Measurements from ENCODE around the gene SLC44A1.

SLC44A1 gene

DNA sequence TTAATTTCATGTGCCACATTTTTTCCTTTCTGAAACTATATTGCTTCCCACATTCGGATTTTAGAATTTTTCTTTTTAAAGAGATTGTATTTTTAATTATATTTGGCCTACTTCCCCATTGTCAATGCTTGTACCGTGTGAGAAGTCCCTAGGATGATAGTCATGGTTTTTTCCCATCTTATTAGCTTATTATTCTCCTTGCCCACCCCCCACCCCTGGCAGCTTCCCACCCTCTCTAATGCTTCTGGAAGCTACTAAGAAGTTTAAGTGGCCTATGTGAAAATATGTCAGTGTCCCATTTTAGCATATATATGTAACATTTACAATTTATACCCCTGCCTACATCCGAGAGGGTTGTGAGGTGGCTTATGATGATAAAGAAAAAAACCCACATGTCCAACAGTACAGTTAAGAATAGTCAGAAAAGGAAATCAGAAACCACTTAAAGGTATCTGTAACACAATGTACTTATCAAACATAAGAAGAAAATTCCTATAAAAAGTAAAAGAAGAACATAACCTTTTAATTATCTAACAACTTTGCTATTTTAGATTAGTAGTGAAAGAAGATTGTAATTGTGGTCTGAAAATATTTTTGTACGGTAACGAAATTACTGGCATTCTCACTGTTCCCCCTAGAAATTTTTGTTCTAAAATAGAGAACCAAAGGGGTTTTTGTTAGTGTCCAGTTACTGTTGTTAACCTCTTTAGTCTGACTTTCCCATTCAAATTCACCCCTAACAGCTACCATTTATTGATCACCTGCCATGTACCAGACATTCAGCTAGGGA, 62.1 kb downstream of the SLC44A1 start:
- DNase-seq = no peak

DNA sequence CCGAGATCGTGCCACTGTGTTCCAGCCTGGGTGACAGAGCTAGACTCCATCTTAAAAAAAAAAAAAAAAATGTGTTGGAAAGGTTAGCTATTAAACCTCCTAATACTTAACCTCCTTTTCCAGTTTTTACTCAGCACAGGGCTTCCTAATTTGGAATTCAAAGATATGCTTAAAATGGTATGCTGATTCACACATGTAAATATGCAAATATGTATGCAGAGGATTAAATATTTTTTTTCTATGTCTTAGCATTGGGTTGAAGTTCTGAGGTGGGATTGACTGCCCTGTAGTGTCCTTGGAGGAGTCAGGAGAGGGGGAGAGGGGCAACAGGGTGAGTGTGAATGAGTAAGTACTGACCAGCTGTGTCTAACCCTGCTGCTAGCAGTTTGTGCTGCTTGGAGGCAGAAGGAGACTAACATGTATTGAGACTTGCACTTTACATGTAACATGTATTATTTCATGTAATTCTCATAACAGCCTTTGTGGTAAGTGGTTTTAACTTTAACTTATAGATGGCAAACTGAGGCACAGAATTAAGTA, 63.2 kb downstream of the SLC44A1 start:
- no peak for DNase-seq

DNA sequence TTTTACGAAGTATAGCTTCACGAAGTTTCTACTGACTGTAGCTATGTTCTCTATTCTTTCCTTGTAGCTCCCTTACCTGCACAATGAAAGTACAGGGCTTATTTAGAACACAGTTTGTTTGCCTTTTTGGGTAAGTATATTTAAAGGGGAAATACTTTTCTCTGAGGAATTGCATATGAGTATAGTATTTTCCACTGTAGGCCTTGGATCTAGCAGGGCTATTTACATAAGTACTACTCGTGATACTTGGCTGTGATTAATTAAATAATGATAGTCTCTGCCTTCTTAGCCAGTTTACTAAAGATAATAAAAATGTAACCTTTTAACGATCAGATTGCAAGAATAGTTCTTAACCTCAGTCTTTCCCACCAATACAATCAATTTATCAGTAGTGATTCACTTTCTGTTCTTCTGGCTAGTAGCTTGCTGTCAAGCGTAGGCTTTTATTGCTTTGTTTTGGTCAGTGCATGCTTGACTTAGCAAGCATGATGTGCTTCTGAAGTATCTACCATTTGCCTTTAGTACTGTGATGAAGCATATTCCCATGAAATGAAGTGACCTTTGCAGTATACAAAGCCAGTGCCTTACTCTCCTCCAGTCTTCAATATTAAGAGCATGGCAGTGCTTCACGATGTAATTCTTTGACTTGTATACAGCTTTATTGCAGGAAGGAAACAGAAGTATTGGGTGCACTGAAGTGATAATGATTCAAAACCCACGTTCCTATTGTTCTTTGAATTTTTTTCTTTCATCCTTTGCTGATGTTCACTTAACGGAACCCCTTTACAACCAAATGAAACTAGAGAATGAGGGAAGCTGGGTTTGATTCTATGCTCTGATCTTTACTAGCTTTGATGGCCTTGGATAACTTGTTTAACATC, 64.2 kb downstream of the SLC44A1 start:
- no peak for DNase-seq

- peak; percentile 29 for DNase-seq
These were observed 65.1 kb downstream of the SLC44A1 start for GRCh38 chr9:105309531-105309931.

- no peak for DNase-seq
These were observed 66.9 kb downstream of the SLC44A1 start for GRCh38 chr9:105311306-105311705.

DNA sequence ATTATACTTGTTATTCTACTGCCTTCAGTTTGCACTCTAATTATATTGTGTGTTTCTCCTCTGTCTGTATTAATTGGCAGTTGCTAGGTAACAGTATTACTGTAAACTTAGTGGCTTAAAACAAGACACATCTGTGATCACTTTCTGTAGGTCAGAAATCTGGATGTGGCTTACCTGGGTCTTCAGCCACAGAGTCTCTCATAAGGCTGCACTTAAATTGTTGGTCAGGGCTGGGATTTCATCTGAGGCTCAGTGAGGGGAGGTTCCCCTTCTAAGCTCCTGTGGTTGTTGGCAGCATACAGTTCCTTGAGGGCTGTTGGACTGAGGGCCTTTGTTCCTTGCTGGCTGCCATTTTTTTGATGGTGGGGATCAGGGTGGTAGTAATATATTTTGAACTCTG, 68.8 kb downstream of the SLC44A1 start:
- no peak for DNase-seq

GRCh38 chr9:105316703-105317102, 72.3 kb downstream of the SLC44A1 start:
- no peak for DNase-seq

- DNase-seq = no peak
These were observed 74.3 kb downstream of the SLC44A1 start for GRCh38 chr9:105318729-105319191.

DNA sequence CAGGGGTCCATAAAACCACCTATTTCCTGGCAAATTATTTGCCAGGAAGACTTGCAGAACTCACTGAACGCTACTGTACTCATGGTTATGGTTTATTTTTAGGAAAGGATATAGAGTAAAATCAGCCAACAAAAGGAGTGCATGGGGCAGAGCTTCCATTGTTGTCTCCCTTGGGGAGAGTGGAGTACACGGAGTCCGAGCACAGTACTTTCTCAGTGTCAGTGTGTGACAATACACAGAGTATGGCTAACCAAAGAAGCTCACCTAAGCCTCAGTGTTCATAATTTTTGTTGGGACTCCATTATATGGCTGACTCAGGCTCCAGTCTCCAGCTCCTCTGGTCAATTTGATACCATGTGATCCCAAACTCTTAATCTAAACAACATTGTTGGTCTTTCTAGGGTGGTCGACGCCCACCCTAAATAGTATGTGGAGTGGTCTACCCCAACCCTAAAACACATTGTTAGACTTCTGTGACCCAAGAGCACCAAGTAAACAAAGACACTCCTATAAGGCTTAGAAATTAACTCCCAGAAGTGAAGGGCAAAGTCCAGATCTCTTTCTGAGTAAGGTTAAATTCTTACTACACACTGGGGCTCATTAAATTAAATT, 74.9 kb downstream of the SLC44A1 start:
- DNase-seq = no peak

- no peak for DNase-seq
These were observed 76.1 kb downstream of the SLC44A1 start for GRCh38 chr9:105320568-105320967.

GRCh38 chr9:105328296-105328695, 83.8 kb downstream of the SLC44A1 start:
- no peak for DNase-seq

DNA sequence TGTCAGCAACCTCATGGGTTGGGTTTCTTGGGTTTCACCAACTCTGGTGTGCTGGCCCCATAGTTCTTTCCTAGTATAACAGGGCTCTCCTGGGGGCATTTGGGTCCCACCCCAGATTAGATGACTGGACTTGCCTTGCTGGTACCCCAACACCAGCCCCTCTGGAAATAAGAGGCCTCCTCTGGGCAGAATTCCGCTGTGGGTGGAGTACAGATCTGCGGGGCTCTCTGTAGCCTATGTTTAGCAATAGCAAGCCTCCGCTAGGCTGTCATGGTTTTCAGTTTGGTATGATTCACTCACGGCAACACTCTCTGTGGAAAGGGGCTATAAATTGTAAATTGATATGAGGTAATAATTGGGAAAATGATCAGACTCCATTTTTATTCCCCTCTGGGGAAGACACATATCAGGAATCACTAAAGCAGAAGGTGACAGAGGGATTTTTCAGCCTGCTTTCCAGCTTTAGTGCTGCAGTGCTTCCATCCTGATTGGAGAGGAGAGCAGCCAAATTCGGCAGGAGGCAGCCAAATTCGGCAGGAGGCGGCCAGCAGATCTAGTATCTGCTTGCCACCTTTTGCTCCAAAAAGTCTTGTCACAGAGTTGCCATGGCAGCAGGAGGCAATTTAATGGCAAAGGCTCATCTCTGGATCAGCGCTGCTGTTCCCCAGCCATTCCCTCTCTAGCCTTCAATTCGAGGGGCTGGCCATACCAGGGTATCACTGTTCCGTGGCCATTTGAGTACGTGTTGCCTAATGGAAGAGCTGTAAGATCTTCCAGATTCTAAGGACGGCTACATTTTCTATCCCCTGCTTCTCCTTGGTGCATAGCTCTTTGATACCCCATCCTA, 84.6 kb downstream of the SLC44A1 start:
- no peak for DNase-seq

DNA sequence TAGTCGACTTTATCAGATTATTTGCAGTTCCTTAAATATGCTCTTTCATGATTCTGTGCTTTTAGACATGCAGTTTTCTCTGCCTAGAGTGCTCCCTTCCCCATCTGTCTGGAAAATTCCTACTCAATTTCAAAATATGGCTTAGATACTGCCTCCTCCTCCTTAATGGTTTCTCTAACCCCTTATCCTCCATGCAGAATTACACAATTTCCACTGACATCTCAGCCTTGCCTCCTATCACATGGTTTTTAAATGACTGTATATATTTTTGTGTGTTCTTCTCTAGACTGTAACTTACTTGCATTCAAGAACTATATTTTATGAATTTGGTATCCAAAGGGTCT, 85.2 kb downstream of the SLC44A1 start:
- no peak for DNase-seq

DNA sequence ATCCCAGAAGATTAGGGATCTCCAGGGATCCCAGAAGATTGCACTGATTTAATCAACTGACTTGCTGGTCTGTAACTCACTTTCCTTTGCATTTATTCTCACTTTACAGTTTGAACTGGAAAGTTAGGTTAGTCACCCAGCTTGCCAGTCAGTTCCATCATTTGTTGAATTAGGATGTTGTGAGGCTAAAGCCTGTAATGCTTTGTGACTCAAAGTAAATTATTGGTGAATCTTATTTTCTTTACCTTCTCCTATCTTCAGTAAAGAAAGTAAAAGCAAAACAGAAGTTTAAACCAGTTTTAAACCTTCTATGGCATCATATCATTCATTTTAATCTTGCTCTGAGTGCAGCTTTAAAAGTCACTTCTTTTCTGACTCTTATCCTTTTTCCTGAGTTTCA, 85.8 kb downstream of the SLC44A1 start:
- DNase-seq = no peak

DNA sequence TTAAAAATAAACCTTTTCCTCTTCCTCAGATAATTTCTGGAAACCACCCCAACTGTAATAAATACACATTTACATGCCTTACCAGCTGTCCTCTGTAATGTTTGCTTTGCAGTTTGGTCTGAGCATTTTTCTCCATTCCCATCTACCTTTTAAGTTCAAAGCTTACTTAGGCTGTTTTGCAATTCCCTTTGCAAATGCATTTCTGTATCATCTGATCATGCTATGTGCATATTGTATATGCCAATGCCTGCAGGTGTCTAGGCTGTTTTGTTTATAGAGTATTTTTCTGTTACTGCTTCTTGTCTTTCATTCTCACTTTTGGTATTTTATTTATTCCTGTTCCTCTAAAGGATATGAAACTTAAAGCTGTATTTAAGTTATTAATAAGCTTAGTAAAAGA, 86.3 kb downstream of the SLC44A1 start:
- no peak for DNase-seq

DNA sequence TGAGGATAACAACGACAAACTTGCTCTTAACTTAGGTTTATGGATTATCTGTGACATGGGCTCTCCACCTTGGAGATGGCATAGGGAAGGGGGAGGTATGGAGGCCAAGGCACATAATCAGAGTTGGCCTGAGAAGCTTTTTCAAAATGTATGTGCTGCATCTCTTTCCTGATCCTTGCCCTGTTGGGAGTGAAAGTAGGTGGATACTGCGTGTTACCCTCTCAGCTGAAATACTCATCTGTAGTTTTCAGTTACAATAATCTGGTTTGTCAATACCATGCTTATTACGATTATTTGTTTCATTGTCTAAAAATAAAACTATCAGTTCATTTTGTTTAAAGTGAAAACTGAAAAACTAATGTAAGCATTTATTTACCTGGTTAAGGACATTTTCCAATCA, 86.7 kb downstream of the SLC44A1 start:
- no peak for DNase-seq

GRCh38 chr9:105331755-105332154, 87.3 kb downstream of the SLC44A1 start:
- DNase-seq = no peak

GRCh38 chr9:105332471-105332870, 88.0 kb downstream of the SLC44A1 start:
- no peak for DNase-seq

GRCh38 chr9:105333076-105333475, 88.6 kb downstream of the SLC44A1 start:
- DNase-seq = no peak

GRCh38 chr9:105333811-105334210, 89.4 kb downstream of the SLC44A1 start:
- no peak for DNase-seq

DNA sequence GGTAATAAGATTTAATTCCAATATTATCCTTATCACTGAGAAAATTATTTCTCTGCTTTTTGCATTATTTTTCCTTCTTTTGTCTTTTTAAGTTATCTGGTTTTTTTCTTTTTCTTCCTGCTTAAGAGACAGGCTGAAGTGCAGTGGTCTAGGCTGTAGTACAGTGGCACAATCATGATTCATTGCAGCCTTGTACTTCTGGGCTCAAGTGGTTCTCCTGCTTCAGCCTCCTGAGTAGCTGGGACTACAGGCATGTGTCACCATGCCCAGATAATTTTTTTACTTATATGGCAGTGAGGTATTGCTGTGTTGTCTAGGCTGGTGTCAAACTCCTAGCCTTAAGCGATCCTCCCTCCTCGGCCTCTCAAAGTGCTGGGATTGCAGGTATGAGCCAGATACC, 93.9 kb downstream of the SLC44A1 start:
- no peak for DNase-seq

DNA sequence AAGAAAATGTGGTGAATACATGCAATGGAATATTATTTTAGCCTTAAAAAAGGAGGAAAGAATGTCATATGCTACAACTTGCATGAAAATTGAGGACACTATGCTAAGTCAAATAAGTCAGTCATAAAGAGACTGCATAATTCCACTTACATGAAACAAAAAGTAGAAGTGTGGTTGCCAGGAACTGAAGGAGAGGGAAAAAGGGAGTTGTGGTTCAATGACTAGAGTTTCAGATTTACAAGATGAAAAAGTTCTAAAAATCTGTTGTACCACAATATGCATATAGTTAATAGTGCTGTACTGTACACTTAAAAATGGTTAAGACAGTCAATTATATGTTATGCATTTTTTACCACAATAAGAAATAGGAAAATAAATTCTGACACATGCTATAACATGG, 95.4 kb downstream of the SLC44A1 start:
- DNase-seq = no peak
